ENCODE results near the gene AMT. TPM values are rescaled to one million over a fixed set of nuclear protein-coding genes. Genes with fewer than 3 reads are reported as not detected.

AMT gene
- total and polyA plus RNA-seq, 2 of the 13 experiments (the other 11 are each of a cell fraction or from before 2014, with no cell fraction given), result 35.3 to 59.0 TPM

DNA sequence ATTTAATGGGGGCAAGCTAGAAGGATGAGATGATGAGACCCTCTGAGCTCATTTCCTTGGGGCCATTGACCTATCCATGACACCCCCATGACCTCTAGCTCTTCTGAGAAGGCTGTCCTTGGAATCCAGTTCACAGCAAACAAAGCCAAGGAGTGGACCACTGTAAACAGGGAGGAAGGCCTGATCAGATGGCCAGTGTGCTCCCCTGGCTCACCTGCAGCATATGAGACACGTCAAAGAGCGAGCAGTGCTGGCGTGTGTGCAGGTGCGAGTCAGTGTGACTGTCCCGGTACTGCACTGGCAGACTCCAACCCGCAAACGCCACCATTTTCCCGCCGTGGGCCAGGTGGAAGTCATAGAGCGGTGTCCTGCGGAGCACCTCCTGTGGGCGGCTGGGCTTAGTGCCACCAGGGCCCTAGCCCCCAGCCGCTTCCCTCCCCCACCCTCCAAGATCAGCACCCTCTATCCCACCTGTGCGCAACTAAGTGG is 339 bp downstream of the AMT start (continued):
- TF ChIP-seq MAFG (CRISPR knock-in tag; IDR thresholded peaks at IDR 0.05) (no peak), ZNF773 (CRISPR knock-in tag; IDR thresholded peaks at IDR 0.05; ENCODE audit: borderline replicate concordance) (no peak), JUND (CRISPR knock-in tag; IDR thresholded peaks at IDR 0.05) (no peak), ZNF225 (CRISPR knock-in tag; IDR thresholded peaks at IDR 0.05) (0 out of 2 replicates have a peak, but pooled peaks have one; percentile 23), KDM2A (CRISPR knock-in tag; IDR thresholded peaks at IDR 0.05; ENCODE audit: borderline replicate concordance, low read depth) (peak; percentile 75; the same call in 1 of the 2 replicates), NFATC3 (CRISPR knock-in tag; IDR thresholded peaks at IDR 0.05) (no peak), TOE1 (CRISPR knock-in tag; IDR thresholded peaks at IDR 0.05) (no peak), SMARCC2 (IDR thresholded peaks at IDR 0.05) (no peak), IKZF1 (IDR thresholded peaks at IDR 0.05) (no peak), ZZZ3 (CRISPR knock-in tag; IDR thresholded peaks at IDR 0.05; ENCODE audit: borderline replicate concordance) (peak; percentile 88), DMAP1 (CRISPR knock-in tag; IDR thresholded peaks at IDR 0.05) (no peak), ZBTB42 (CRISPR knock-in tag; IDR thresholded peaks at IDR 0.05) (no peak)
- TF ChIP-seq, protein P1, sequence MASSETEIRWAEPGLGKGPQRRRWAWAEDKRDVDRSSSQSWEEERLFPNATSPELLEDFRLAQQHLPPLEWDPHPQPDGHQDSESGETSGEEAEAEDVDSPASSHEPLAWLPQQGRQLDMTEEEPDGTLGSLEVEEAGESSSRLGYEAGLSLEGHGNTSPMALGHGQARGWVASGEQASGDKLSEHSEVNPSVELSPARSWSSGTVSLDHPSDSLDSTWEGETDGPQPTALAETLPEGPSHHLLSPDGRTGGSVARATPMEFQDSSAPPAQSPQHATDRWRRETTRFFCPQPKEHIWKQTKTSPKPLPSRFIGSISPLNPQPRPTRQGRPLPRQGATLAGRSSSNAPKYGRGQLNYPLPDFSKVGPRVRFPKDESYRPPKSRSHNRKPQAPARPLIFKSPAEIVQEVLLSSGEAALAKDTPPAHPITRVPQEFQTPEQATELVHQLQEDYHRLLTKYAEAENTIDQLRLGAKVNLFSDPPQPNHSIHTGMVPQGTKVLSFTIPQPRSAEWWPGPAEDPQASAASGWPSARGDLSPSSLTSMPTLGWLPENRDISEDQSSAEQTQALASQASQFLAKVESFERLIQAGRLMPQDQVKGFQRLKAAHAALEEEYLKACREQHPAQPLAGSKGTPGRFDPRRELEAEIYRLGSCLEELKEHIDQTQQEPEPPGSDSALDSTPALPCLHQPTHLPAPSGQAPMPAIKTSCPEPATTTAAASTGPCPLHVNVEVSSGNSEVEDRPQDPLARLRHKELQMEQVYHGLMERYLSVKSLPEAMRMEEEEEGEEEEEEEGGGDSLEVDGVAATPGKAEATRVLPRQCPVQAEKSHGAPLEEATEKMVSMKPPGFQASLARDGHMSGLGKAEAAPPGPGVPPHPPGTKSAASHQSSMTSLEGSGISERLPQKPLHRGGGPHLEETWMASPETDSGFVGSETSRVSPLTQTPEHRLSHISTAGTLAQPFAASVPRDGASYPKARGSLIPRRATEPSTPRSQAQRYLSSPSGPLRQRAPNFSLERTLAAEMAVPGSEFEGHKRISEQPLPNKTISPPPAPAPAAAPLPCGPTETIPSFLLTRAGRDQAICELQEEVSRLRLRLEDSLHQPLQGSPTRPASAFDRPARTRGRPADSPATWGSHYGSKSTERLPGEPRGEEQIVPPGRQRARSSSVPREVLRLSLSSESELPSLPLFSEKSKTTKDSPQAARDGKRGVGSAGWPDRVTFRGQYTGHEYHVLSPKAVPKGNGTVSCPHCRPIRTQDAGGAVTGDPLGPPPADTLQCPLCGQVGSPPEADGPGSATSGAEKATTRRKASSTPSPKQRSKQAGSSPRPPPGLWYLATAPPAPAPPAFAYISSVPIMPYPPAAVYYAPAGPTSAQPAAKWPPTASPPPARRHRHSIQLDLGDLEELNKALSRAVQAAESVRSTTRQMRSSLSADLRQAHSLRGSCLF (CRISPR knock-in tag; IDR thresholded peaks at IDR 0.05; ENCODE audit: borderline replicate concordance), result no peak
- TF ChIP-seq, protein P2, sequence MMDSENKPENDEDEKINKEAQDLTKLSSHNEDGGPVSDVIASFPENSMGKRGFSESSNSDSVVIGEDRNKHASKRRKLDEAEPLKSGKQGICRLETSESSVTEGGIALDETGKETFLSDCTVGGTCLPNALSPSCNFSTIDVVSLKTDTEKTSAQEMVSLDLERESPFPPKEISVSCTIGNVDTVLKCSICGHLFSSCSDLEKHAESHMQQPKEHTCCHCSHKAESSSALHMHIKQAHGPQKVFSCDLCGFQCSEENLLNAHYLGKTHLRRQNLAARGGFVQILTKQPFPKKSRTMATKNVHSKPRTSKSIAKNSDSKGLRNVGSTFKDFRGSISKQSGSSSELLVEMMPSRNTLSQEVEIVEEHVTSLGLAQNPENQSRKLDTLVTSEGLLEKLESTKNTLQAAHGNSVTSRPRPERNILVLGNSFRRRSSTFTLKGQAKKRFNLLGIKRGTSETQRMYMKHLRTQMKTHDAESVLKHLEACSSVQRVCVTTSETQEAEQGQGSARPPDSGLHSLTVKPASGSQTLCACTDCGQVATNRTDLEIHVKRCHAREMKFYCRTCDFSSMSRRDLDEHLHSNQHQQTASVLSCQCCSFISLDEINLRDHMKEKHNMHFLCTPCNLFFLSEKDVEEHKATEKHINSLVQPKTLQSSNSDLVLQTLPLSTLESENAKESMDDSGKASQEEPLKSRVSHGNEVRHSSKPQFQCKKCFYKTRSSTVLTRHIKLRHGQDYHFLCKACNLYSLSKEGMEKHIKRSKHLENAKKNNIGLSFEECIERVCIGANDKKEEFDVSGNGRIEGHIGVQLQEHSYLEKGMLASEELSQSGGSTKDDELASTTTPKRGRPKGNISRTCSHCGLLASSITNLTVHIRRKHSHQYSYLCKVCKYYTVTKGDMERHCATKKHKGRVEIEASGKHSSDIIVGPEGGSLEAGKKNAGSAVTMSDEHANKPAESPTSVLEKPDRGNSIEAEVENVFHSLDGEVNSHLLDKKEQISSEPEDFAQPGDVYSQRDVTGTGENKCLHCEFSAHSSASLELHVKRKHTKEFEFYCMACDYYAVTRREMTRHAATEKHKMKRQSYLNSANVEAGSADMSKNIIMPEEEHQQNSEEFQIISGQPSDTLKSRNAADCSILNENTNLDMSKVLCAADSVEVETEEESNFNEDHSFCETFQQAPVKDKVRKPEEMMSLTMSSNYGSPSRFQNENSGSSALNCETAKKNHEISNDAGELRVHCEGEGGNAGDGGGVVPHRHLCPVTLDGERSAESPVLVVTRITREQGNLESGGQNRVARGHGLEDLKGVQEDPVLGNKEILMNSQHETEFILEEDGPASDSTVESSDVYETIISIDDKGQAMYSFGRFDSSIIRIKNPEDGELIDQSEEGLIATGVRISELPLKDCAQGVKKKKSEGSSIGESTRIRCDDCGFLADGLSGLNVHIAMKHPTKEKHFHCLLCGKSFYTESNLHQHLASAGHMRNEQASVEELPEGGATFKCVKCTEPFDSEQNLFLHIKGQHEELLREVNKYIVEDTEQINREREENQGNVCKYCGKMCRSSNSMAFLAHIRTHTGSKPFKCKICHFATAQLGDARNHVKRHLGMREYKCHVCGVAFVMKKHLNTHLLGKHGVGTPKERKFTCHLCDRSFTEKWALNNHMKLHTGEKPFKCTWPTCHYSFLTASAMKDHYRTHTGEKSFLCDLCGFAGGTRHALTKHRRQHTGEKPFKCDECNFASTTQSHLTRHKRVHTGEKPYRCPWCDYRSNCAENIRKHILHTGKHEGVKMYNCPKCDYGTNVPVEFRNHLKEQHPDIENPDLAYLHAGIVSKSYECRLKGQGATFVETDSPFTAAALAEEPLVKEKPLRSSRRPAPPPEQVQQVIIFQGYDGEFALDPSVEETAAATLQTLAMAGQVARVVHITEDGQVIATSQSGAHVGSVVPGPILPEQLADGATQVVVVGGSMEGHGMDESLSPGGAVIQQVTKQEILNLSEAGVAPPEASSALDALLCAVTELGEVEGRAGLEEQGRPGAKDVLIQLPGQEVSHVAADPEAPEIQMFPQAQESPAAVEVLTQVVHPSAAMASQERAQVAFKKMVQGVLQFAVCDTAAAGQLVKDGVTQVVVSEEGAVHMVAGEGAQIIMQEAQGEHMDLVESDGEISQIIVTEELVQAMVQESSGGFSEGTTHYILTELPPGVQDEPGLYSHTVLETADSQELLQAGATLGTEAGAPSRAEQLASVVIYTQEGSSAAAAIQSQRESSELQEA (CRISPR knock-in tag; IDR thresholded peaks at IDR 0.05; ENCODE audit: not compliant biosample characterization), result no peak
- TF ChIP-seq, protein P3, sequence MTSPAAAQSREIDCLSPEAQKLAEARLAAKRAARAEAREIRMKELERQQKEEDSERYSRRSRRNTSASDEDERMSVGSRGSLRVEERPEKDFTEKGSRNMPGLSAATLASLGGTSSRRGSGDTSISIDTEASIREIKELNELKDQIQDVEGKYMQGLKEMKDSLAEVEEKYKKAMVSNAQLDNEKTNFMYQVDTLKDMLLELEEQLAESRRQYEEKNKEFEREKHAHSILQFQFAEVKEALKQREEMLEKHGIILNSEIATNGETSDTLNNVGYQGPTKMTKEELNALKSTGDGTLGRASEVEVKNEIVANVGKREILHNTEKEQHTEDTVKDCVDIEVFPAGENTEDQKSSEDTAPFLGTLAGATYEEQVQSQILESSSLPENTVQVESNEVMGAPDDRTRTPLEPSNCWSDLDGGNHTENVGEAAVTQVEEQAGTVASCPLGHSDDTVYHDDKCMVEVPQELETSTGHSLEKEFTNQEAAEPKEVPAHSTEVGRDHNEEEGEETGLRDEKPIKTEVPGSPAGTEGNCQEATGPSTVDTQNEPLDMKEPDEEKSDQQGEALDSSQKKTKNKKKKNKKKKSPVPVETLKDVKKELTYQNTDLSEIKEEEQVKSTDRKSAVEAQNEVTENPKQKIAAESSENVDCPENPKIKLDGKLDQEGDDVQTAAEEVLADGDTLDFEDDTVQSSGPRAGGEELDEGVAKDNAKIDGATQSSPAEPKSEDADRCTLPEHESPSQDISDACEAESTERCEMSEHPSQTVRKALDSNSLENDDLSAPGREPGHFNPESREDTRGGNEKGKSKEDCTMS (CRISPR knock-in tag; conservative IDR thresholded peaks at IDR 0.05), result no peak

Measured in HepG2 (cell line).